CD8-positive, alpha-beta memory T cell (primary cell): ENCODE data around the gene IRX2. TPM values are rescaled to one million over a fixed set of nuclear protein-coding genes. Genes with fewer than 3 reads are reported as not detected.

Experiments
- CTCF ChIA-PET: fragments of 350-600 bp; sonication (Branson Sonifier 250); formaldehyde crosslinking; loops from one replicate; lab custom pipeline; 2021; ENCODE audit warnings: antibody characterized with exemption; lab: Charles Lee
- POLR2A ChIA-PET: fragments of 350-600 bp; sonication (Branson Sonifier 250); formaldehyde crosslinking; loops from one replicate; lab custom pipeline; 2021; ENCODE audit warnings: antibody characterized with exemption; lab: Charles Lee
- DNase-seq, 5 donors: peaks; one replicate each; pipeline versions ENCODE4 v3.0.0 to v3.0.0-alpha.2; 2020 to 2022; ENCODE audit warnings: mixed read lengths in 1 of 5
- H3K27ac ChIP-seq: one replicate; pipeline ENCODE4 v1.7.0; 2013; ENCODE audit warnings: low read depth, mild to moderate bottlenecking, low read length, moderate library complexity
- H3K27me3 ChIP-seq: 2 replicates; pipeline ENCODE4 v1.7.0; 2013; ENCODE audit warnings: low read length, mild to moderate bottlenecking; ENCODE audit not compliant: insufficient read depth, poor library complexity, severe bottlenecking
- H3K36me3 ChIP-seq: 2 replicates; pipeline ENCODE4 v1.7.0; 2013; ENCODE audit warnings: mild to moderate bottlenecking, low read length, moderate library complexity; ENCODE audit not compliant: insufficient read depth
- H3K4me1 ChIP-seq: 2 replicates; pipeline ENCODE4 v1.7.0; 2013; ENCODE audit warnings: mild to moderate bottlenecking, low read length, moderate library complexity; ENCODE audit not compliant: insufficient read depth
- H3K4me3 ChIP-seq: 2 replicates; pipeline ENCODE4 v1.7.0; 2013; ENCODE audit warnings: mild to moderate bottlenecking, low read length
- H3K9me3 ChIP-seq: 2 replicates; pipeline ENCODE4 v1.7.0; 2013; ENCODE audit warnings: mild to moderate bottlenecking, low read length
- H3K27ac Mint-ChIP-seq, 8 donors: one replicate each; pipeline ENCODE4 v1.8.0; 2020 to 2021; ENCODE audit warnings: mixed read lengths in 8 of 8, mild to moderate bottlenecking in 6 of 8, inconsistent platforms in 3 of 8, moderate library complexity in 3 of 8
- H3K27me3 Mint-ChIP-seq, 2 donors: one replicate each; pipeline ENCODE4 v1.8.0; 2020 to 2021; ENCODE audit warnings: mixed read lengths in 2 of 2, mild to moderate bottlenecking in 1 of 2, moderate library complexity in 1 of 2
- H3K36me3 Mint-ChIP-seq, 3 donors: one replicate each; pipeline ENCODE4 v1.8.0; 2020 to 2021; ENCODE audit warnings: mixed read lengths in 3 of 3, inconsistent platforms in 1 of 3, mild to moderate bottlenecking in 1 of 3
- H3K4me1 Mint-ChIP-seq, 3 donors: one replicate each; pipeline ENCODE4 v1.8.0; 2020 to 2021; ENCODE audit warnings: mixed read lengths in 3 of 3, inconsistent platforms in 1 of 3, mild to moderate bottlenecking in 1 of 3
- H3K4me3 Mint-ChIP-seq, 7 donors: one replicate each; pipeline ENCODE4 v1.8.0; 2020 to 2021; ENCODE audit warnings: mixed read lengths in 7 of 7, mild to moderate bottlenecking in 6 of 7, moderate library complexity in 4 of 7, inconsistent platforms in 2 of 7
- H3K9me3 Mint-ChIP-seq, 5 donors: one replicate each; pipeline ENCODE4 v1.8.0; 2020 to 2022; ENCODE audit warnings: mixed read lengths in 5 of 5, mild to moderate bottlenecking in 3 of 5, moderate library complexity in 2 of 5, inconsistent platforms in 1 of 5
- polyA plus RNA-seq: library from polyadenylated mRNA; unstranded; fragments of 300-500 nt; fragmentation: Illumina TruSeq; gene quantifications from one replicate; pipeline ENCODE4 v1.2.3, GENCODE V29; 2021
- total RNA-seq, 2 experiments: library from RNA; stranded (reverse); gene quantifications; one replicate each; pipeline ENCODE4 v1.2.3, GENCODE V29; 2021

IRX2 gene
- total and polyA plus RNA-seq, 3 experiments from 2014 or later: not detected

- ChIA-PET POLR2A (no interaction called here), CTCF (no interaction called here)
- no peak for DNase-seq
- no peaks in the 10 kb centered on the region for H3K4me1 Mint-ChIP-seq
- H3K27ac Mint-ChIP-seq: no peak overlapping the region
- H3K27me3 Mint-ChIP-seq: no peaks in the 10 kb centered on the region
- Histone ChIP-seq H3K27me3 (no peaks in the 10 kb centered on the region), H3K4me3 (no peak overlapping the region), H3K36me3 (no peaks in the 10 kb centered on the region), H3K4me1 (no peaks in the 10 kb centered on the region), H3K27ac (no peak overlapping the region), H3K9me3 (no peaks in the 10 kb centered on the region)
- peaks cover 0 to 5% (median 2%) of the 10 kb centered on the region in 5 donors for H3K9me3 Mint-ChIP-seq
- no peaks in the 10 kb centered on the region for H3K36me3 Mint-ChIP-seq
- no peak overlapping the region for H3K4me3 Mint-ChIP-seq
Measured at GRCh38 chr5:2703041-2703440, 48.4 kb downstream of the IRX2 start.

GRCh38 chr5:2702096-2702879 is 49.2 kb downstream of the IRX2 start:
- Histone ChIP-seq H3K4me3 (no peak overlapping the region), H3K27me3 (no peaks in the 10 kb centered on the region), H3K4me1 (no peaks in the 10 kb centered on the region), H3K9me3 (no peaks in the 10 kb centered on the region), H3K36me3 (no peaks in the 10 kb centered on the region), H3K27ac (no peak overlapping the region)
- Mint-ChIP-seq H3K27me3 (no peaks in the 10 kb centered on the region), H3K4me3 (no peak overlapping the region), H3K9me3 (peaks cover 0 to 5% (median 2%) of the 10 kb centered on the region in 5 donors), H3K4me1 (no peaks in the 10 kb centered on the region), H3K36me3 (no peaks in the 10 kb centered on the region), H3K27ac (no peak overlapping the region)
- ChIA-PET POLR2A (no interaction called here), CTCF (no interaction called here)
- no peak for DNase-seq

- Mint-ChIP-seq H3K4me1 (no peaks in the 10 kb centered on the region), H3K27me3 (no peaks in the 10 kb centered on the region), H3K9me3 (peaks cover 0 to 5% (median 2%) of the 10 kb centered on the region in 5 donors), H3K4me3 (no peak overlapping the region), H3K27ac (no peak overlapping the region), H3K36me3 (no peaks in the 10 kb centered on the region)
- no peak for DNase-seq
- H3K4me3 ChIP-seq: no peak overlapping the region
- CTCF ChIA-PET: no interaction called here
- POLR2A ChIA-PET: no interaction called here
- no peaks in the 10 kb centered on the region for H3K4me1 ChIP-seq
- H3K9me3 ChIP-seq: no peaks in the 10 kb centered on the region
- H3K36me3 ChIP-seq: no peaks in the 10 kb centered on the region
- no peak overlapping the region for H3K27ac ChIP-seq
- no peaks in the 10 kb centered on the region for H3K27me3 ChIP-seq
Measured at GRCh38 chr5:2701592-2701991, 49.9 kb downstream of the IRX2 start.

- Histone ChIP-seq H3K9me3 (no peaks in the 10 kb centered on the region), H3K4me3 (no peak overlapping the region), H3K4me1 (no peaks in the 10 kb centered on the region), H3K27me3 (no peaks in the 10 kb centered on the region), H3K36me3 (no peaks in the 10 kb centered on the region), H3K27ac (no peak overlapping the region)
- CTCF ChIA-PET: no interaction called here
- Mint-ChIP-seq H3K27me3 (no peaks in the 10 kb centered on the region), H3K27ac (no peak overlapping the region), H3K4me3 (no peak overlapping the region), H3K36me3 (no peaks in the 10 kb centered on the region), H3K9me3 (peaks cover 0 to 6% (median 5%) of the 10 kb centered on the region in 5 donors), H3K4me1 (no peaks in the 10 kb centered on the region)
- DNase-seq: no peak
- POLR2A ChIA-PET: no interaction called here
Measured at GRCh38 chr5:2700876-2701275, 50.6 kb downstream of the IRX2 start.

- Histone ChIP-seq H3K9me3 (no peaks in the 10 kb centered on the region), H3K4me3 (no peak overlapping the region), H3K4me1 (no peaks in the 10 kb centered on the region), H3K27ac (no peak overlapping the region), H3K27me3 (no peaks in the 10 kb centered on the region), H3K36me3 (no peaks in the 10 kb centered on the region)
- H3K27ac Mint-ChIP-seq: no peak overlapping the region
- H3K9me3 Mint-ChIP-seq: peaks cover 0 to 6% (median 5%) of the 10 kb centered on the region in 5 donors
- H3K4me3 Mint-ChIP-seq: no peak overlapping the region
- H3K4me1 Mint-ChIP-seq: no peaks in the 10 kb centered on the region
- no peak for DNase-seq
- ChIA-PET POLR2A (no interaction called here), CTCF (no interaction called here)
- H3K27me3 Mint-ChIP-seq: no peaks in the 10 kb centered on the region
- no peaks in the 10 kb centered on the region for H3K36me3 Mint-ChIP-seq
Measured at GRCh38 chr5:2699686-2700085, 51.8 kb downstream of the IRX2 start.

GRCh38 chr5:2699231-2699630 is 52.2 kb downstream of the IRX2 start:
- no peak overlapping the region for H3K27ac Mint-ChIP-seq
- Histone ChIP-seq H3K27ac (no peak overlapping the region), H3K9me3 (no peaks in the 10 kb centered on the region), H3K4me3 (no peak overlapping the region), H3K36me3 (no peaks in the 10 kb centered on the region), H3K4me1 (no peaks in the 10 kb centered on the region), H3K27me3 (no peaks in the 10 kb centered on the region)
- no peak overlapping the region for H3K4me3 Mint-ChIP-seq
- CTCF ChIA-PET: no interaction called here
- H3K27me3 Mint-ChIP-seq: no peaks in the 10 kb centered on the region
- H3K9me3 Mint-ChIP-seq: peaks cover 0 to 6% (median 5%) of the 10 kb centered on the region in 5 donors
- no peaks in the 10 kb centered on the region for H3K4me1 Mint-ChIP-seq
- POLR2A ChIA-PET: no interaction called here
- no peaks in the 10 kb centered on the region for H3K36me3 Mint-ChIP-seq
- DNase-seq: no peak

GRCh38 chr5:2698581-2698980 is 52.9 kb downstream of the IRX2 start:
- CTCF ChIA-PET: no interaction called here
- H3K27me3 Mint-ChIP-seq: no peaks in the 10 kb centered on the region
- no peak overlapping the region for H3K4me3 Mint-ChIP-seq
- Histone ChIP-seq H3K4me1 (no peaks in the 10 kb centered on the region), H3K4me3 (no peak overlapping the region), H3K27ac (no peak overlapping the region), H3K36me3 (no peaks in the 10 kb centered on the region), H3K9me3 (no peaks in the 10 kb centered on the region), H3K27me3 (no peaks in the 10 kb centered on the region)
- no peaks in the 10 kb centered on the region for H3K36me3 Mint-ChIP-seq
- no peaks in the 10 kb centered on the region for H3K4me1 Mint-ChIP-seq
- POLR2A ChIA-PET: no interaction called here
- no peak for DNase-seq
- no peak overlapping the region for H3K27ac Mint-ChIP-seq
- H3K9me3 Mint-ChIP-seq: peaks cover 0 to 7% (median 6%) of the 10 kb centered on the region in 5 donors

- H3K4me3 Mint-ChIP-seq: no peak overlapping the region
- Histone ChIP-seq H3K36me3 (no peaks in the 10 kb centered on the region), H3K27ac (no peak overlapping the region), H3K4me3 (no peak overlapping the region), H3K27me3 (no peaks in the 10 kb centered on the region), H3K4me1 (no peaks in the 10 kb centered on the region), H3K9me3 (no peaks in the 10 kb centered on the region)
- POLR2A ChIA-PET: no interaction called here
- H3K27ac Mint-ChIP-seq: no peak overlapping the region
- peaks cover 0 to 12% (median 6%) of the 10 kb centered on the region in 5 donors for H3K9me3 Mint-ChIP-seq
- CTCF ChIA-PET: no interaction called here
- H3K4me1 Mint-ChIP-seq: no peaks in the 10 kb centered on the region
- no peaks in the 10 kb centered on the region for H3K36me3 Mint-ChIP-seq
- H3K27me3 Mint-ChIP-seq: no peaks in the 10 kb centered on the region
- no peak for DNase-seq
Measured at GRCh38 chr5:2697446-2698200, 53.9 kb downstream of the IRX2 start.
